PC-3 (cell line): ENCODE measurements around the gene P3H2.

ENCODE experiments used
- EZH2 ChIP-seq: fragments of 300-600 bp; sonication (generic); IDR thresholded peaks from one replicate; pipeline ENCODE4 v1.6.1; 2017; ENCODE audit warnings: antibody characterized with exemption, mild to moderate bottlenecking, low read length; ENCODE audit not compliant: unreplicated experiment
- TF ChIP-seq, protein P1 (sequence below): fragments of 300-600 bp; sonication (generic); conservative IDR thresholded peaks from 2 replicates; pipeline ENCODE4 v1.5.1; 2017; ENCODE audit warnings: antibody characterized with exemption, low read depth, mild to moderate bottlenecking, low read length

GRCh38 chr3:189982321-189982945 lies 138.3 kb downstream of the P3H2 start:
- TF ChIP-seq, protein P1, sequence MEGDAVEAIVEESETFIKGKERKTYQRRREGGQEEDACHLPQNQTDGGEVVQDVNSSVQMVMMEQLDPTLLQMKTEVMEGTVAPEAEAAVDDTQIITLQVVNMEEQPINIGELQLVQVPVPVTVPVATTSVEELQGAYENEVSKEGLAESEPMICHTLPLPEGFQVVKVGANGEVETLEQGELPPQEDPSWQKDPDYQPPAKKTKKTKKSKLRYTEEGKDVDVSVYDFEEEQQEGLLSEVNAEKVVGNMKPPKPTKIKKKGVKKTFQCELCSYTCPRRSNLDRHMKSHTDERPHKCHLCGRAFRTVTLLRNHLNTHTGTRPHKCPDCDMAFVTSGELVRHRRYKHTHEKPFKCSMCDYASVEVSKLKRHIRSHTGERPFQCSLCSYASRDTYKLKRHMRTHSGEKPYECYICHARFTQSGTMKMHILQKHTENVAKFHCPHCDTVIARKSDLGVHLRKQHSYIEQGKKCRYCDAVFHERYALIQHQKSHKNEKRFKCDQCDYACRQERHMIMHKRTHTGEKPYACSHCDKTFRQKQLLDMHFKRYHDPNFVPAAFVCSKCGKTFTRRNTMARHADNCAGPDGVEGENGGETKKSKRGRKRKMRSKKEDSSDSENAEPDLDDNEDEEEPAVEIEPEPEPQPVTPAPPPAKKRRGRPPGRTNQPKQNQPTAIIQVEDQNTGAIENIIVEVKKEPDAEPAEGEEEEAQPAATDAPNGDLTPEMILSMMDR, result no peak
- no peak for TF ChIP-seq EZH2
